AML-193 (cell line): ENCODE measurements around the gene MEIOB.

Experiments used
- DNase-seq, 2 experiments: peaks; one replicate each; lab custom pipeline; 2025; lab: John Stamatoyannopoulos, UW

Gene MEIOB

GRCh38 chr16:1828645-1829410 lies 43.1 kb downstream of the MEIOB start:
- DNase-seq = no peak

DNA sequence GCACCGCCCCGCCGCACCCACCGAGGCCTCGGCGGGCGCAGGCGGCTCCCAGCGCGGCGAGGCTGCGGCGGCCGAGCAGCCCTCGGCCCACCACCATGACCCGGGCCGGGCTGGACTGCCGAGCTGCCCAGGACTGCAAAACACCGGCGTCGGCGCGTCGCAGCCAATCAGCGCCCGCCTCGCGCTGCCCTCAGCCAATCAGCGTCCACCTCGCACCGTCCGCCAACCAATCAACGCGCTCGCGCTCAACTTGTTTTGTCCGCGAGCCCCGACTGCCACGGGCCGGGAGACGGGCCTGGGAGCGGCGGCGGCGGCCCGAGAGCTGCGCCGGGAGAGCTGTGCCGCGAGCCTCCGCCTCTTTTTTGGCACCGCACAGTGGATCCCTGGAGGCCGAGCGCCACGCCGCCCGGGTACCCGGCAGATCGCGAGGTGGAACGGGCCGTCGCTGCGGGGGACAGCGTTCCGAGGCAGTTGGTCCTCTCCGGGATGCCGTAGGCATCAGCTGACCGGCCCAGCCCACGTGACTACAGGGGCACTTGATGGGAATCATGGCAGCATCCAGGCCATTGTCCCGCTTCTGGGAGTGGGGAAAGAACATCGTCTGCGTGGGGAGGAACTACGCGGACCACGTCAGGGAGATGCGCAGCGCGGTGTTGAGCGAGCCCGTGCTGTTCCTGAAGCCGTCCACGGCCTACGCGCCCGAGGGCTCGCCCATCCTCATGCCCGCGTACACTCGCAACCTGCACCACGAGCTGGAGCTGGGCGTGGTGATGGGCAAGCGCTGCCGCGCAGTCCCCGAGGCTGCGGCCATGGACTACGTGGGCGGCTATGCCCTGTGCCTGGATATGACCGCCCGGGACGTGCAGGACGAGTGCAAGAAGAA lies 45.0 kb downstream of the MEIOB start, which contains the start of the genes FAHD1 and HAGH:
Gene FAHD1, plus strand, starts transcription at position 516 of the 883 bp plus-strand sequence. Its CDS starts 33 bp downstream, at position 549.
Gene HAGH, minus strand, starts transcription at position 135 of the 883 bp plus-strand sequence. Its CDS starts 38 bp downstream, at position 97.
- peak; percentile 66 to 82 for DNase-seq

- DNase-seq = peak; percentile 33 to 43
These were observed 45.9 kb downstream of the MEIOB start for GRCh38 chr16:1825864-1826690.

- DNase-seq = no peak
These were observed 46.5 kb downstream of the MEIOB start for GRCh38 chr16:1825381-1825863.

DNA sequence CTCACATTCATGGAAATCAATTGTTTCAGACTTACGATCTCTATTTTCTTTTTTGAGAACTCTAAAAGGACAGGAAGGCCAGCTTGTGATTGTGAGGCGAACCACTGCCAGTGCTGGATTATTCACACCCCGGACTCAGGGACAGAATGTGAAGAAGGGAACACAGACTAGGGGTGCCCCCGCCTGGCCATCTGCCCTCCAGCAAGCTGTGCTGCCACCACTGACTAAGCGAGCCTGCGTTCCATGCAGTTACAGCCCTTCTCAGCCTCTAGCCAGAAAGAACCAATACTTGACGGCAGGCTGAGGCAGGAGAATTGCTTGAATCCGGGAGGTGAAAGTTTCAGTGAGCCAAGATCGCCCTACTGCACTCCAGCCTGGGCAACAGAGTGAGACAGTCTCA lies 48.1 kb downstream of the MEIOB start:
- peak; percentile 86 to 87 for DNase-seq

DNA sequence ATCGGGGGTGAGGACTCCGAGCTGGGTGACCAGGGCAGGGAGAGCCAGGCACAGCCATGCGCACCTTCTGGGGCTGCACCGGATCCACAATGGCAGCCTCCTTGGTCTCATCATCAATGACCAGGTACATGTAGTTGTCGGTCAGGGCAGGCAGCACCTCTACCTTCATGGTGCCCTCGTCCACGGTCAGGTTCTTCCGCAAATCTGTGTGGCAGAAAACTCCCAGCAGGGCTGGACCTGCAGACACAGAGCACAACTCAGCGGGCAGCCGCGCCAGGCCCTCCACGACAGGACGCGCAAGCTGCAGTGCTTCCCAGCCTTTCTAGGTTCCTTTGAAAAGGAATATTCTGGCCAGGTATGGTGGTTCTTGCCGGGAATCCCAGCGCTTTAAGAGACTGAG lies 49.2 kb downstream of the MEIOB start:
- DNase-seq = no peak

- no peak for DNase-seq
These were observed 49.9 kb downstream of the MEIOB start for GRCh38 chr16:1821861-1822611.

- no peak for DNase-seq
These were observed 51.0 kb downstream of the MEIOB start for GRCh38 chr16:1820946-1821290.

GRCh38 chr16:1820096-1820945 lies 51.6 kb downstream of the MEIOB start:
- DNase-seq = no peak

GRCh38 chr16:1819611-1820010 lies 52.4 kb downstream of the MEIOB start:
- DNase-seq = no peak

GRCh38 chr16:1818873-1819525 lies 53.0 kb downstream of the MEIOB start:
- no peak for DNase-seq

GRCh38 chr16:1818204-1818872 lies 53.6 kb downstream of the MEIOB start:
- DNase-seq = no peak

DNA sequence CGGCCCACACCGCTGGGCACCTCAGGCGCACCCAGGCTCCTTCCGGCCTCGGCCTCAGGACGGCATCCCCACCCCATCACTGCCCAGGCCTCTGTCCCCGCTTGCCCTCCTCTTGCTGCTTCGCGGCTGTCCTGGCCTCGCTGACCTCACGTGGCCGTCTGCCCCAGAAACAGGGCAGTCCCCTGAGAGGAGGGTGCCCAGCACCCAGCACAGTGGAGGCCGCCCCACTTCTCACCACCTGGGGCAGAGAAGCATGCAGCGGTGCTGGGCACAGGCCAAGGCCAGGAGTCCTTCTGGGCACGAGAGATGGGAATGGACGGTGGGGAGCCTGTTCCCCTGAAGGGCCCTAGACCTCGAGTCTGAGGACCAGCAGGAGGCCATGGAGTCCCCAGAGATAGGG lies 54.2 kb downstream of the MEIOB start:
- no peak for DNase-seq

- DNase-seq = no peak
These were observed 54.7 kb downstream of the MEIOB start for GRCh38 chr16:1817276-1817589.

DNA sequence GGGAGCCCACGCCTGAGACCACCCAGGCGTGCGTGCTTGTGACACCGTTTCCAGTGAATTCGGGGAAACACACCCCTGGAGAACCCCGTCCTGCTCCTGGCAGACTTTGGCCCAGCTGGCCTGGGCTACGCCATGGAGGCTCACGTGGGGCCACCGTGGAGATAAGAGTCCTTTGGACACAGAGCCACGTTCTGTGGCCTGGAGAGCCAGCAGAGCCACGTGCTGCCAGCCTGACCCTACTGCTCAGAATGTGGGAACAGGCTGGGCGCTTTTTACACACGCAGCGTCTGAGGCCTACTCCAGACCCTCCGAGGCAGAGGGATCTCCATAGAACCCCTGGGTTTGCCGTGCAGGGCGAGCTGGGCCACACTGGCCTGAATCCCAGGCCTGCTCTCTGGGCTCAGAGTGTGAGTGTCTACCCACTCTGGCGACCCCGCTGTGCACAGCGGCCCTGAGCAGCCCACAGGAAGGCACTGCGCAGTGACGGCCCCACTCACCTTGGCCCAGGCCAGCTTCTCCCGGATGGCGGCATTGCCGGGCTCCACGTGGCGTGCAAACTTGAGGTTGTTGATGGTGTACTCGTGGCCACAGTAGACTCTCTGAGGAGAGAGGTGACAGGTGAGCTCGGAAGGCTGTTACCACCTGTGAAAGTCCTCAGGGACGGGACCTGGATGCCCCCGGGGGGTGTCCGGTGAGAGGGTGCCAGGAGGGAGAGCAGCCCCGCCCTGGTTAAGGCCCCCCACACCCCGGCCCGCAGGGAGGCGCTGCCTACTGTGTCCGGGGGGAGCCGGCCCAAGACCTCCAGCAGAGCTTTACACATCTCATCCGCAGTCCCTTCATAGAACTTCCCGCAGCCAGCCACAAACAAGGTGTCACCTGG lies 55.3 kb downstream of the MEIOB start:
- no peak for DNase-seq

GRCh38 chr16:1815461-1815860 lies 56.5 kb downstream of the MEIOB start:
- no peak for DNase-seq

DNA sequence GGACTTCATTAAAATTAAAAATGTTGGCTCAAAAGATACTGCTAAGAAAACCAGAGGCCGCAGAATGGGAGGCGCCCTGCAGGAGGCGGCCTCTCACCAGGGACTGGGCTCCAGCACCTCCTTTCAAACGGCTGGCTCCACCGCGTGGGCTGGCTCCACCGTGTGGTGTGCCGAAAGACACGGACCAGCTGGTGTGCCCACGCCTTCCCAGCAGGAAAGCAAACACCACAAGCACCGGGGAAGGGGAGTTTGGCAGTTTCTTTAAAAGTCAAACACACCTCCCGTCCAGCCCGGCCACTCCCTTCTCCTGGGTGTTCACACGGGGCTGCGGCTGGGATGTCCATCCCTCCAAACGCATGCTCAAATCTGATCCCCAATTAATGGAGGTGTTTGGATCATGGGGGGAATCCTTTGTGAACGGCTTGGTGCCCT lies 59.2 kb downstream of the MEIOB start:
- no peak for DNase-seq

DNA sequence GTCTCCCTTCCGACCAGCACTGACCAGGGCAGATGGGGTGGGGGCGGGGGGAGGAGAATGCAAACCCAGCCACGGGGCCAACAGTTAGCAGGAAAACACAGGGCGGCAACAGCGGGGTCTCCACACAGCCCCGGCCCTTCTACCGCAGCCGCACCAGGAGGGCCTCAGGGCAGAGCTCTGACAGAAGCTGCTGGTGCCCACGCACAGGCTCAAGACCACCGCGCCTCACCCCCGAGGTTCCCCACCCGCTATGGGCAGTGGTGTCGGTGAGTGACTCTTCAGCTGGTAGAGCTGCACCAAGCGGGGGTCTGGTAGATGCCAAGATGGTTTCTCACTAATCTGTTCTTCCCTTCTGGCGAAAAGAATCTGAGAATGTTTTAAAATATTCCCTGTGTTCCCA lies 61.4 kb downstream of the MEIOB start:
- DNase-seq = no peak
